Activated naive CD8-positive, alpha-beta T cell (primary cell): ENCODE measurements around the gene PCBP4.
"Not testable (repeated sequence)": the region's sequence is repeated elsewhere in the genome, so short reads cannot be mapped to it uniquely, and the experiment has no call there.

Source experiments
- H3K27ac Mint-ChIP-seq: one replicate; pipeline ENCODE4 v1.8.0; 2021; ENCODE audit warnings: mixed read lengths
- H3K27me3 Mint-ChIP-seq: one replicate; pipeline ENCODE4 v1.8.0; 2021; ENCODE audit warnings: mixed read lengths
- H3K36me3 Mint-ChIP-seq: one replicate; pipeline ENCODE4 v1.8.0; 2021; ENCODE audit warnings: mixed read lengths
- H3K4me1 Mint-ChIP-seq: one replicate; pipeline ENCODE4 v1.8.0; 2021; ENCODE audit warnings: low read depth, mixed read lengths
- H3K4me3 Mint-ChIP-seq: one replicate; pipeline ENCODE4 v1.8.0; 2021; ENCODE audit warnings: mild to moderate bottlenecking, mixed read lengths
- H3K9me3 Mint-ChIP-seq: one replicate; pipeline ENCODE4 v1.8.0; 2021; ENCODE audit warnings: low read depth, mixed read lengths

Gene PCBP4

DNA sequence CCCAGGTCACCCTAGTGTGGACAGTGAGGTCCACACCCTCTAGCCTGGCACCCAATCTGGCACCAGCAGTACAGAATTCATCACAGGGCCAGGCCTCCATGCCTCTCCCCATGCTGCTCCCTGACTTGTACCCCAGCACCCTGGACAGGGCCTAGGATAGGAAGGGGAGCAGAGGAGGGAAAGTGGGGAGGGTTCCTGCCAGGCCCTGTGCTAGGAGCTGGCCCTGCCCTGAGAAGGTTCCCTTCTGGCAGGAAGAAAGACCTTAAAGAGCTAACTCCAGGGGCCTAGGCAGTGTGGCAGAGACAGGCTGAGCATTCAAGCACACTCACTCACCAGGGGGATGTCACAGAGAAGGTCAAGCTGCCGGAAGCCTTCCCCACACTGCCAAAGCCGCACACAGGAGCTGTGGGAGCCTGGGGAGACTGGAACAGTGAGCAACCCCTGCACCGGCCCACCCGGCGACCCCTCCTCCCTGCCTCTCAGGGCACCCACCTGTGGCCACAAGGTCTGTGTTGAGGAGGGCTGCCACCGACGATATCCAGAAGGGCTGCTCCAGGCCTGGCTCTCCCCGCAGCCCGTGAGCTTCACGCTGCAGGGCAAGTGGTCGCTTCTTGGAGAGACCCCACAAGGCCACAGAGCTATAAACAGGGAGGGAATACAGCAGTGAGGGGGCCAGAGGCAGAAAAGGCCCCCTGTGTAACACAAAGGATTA lies 33.0 kb downstream of the PCBP4 start:
- no peaks in the 10 kb centered on the region for H3K9me3 Mint-ChIP-seq
- H3K27ac Mint-ChIP-seq = no peak overlapping the region
- no peaks in the 10 kb centered on the region for H3K27me3 Mint-ChIP-seq
- peaks cover 6% of the 10 kb centered on the region for H3K36me3 Mint-ChIP-seq
- no peak overlapping the region for H3K4me3 Mint-ChIP-seq
- H3K4me1 Mint-ChIP-seq = peaks cover 5% of the 10 kb centered on the region

- Mint-ChIP-seq H3K27ac (no peak overlapping the region), H3K9me3 (no peaks in the 10 kb centered on the region), H3K27me3 (no peaks in the 10 kb centered on the region), H3K4me1 (peaks cover 2% of the 10 kb centered on the region), H3K4me3 (no peak overlapping the region), H3K36me3 (peaks cover 6% of the 10 kb centered on the region)
These were observed 33.6 kb downstream of the PCBP4 start for GRCh38 chr3:51933471-51934138.

DNA sequence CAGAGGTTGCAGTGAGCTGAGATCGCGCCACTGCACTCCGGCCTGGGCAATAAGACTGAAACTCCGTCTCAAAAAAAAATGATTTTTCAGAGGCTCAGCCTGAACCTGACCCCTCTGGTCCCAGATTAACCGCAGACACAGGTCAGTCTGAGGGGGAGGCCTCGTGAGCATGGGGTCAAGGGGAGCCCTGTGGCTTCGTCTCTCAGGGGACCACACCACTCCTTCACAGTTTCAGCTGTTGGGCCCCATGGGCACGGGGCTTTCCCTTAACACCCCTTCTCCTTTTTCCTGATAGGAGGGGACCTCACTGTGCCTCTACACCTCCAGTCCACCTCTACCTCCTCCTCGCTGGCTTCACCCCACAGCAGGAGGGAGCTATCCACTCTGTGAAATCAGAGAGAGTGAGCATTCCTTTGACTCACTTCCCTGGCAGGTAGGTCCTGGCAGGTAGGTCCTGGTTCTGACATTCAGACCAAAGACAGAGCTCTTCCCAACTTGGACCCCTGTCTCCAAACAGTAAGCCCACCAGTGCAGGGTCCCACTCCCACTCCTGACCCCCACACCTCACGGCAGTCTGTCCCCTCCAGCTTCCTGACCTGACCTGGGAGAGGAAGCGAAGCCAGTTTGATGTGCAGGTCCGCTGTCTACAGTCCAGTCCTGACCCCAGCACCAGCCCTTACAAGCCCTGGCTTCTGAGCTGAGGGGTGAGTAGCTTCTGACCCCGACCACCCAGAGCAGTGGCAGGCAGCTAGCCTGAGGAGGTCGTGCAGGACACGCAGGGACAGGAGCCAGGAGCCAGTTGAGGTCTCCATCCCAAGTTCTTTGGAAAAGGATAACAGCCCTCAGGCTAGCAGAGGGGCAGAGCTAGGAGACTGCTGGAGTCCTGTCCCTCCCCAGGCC lies 34.5 kb downstream of the PCBP4 start:
- H3K9me3 Mint-ChIP-seq = no peaks in the 10 kb centered on the region
- peaks cover 6% of the 10 kb centered on the region for H3K36me3 Mint-ChIP-seq
- H3K27me3 Mint-ChIP-seq = no peaks in the 10 kb centered on the region
- H3K27ac Mint-ChIP-seq = no peak overlapping the region
- no peaks in the 10 kb centered on the region for H3K4me1 Mint-ChIP-seq
- H3K4me3 Mint-ChIP-seq = no peak overlapping the region

- Mint-ChIP-seq H3K4me3 (no peak overlapping the region), H3K9me3 (no peaks in the 10 kb centered on the region), H3K27ac (no peak overlapping the region), H3K27me3 (no peaks in the 10 kb centered on the region), H3K36me3 (peaks cover 6% of the 10 kb centered on the region), H3K4me1 (no peaks in the 10 kb centered on the region)
These were observed 35.5 kb downstream of the PCBP4 start for GRCh38 chr3:51931756-51932155.

DNA sequence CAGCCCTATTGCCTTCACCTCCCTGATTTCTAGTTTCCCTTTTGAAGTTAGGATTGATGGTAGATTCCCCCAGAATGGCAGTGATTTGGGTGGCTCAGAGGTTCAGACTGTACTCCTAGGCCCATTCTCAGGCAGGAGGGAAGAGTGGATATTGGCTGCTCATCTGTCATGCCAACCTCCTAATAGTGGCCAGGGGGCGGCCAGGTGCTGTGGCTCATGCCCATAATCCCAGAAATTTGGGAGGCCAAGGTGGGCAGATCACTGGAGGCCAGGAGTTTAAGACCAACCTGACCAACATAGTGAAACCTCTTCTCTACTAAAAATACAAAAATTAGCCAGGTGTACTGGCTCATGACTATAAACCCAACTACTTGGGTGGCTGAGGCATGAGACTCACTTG lies 36.8 kb downstream of the PCBP4 start:
- H3K36me3 Mint-ChIP-seq = peaks cover 6% of the 10 kb centered on the region
- no peaks in the 10 kb centered on the region for H3K27me3 Mint-ChIP-seq
- H3K4me1 Mint-ChIP-seq = no peaks in the 10 kb centered on the region
- no peak overlapping the region for H3K4me3 Mint-ChIP-seq
- H3K27ac Mint-ChIP-seq = no peak overlapping the region
- H3K9me3 Mint-ChIP-seq = no peaks in the 10 kb centered on the region

- Mint-ChIP-seq H3K27ac (no peak overlapping the region), H3K4me1 (no peaks in the 10 kb centered on the region), H3K4me3 (no peak overlapping the region), H3K9me3 (no peaks in the 10 kb centered on the region), H3K36me3 (peaks cover 6% of the 10 kb centered on the region), H3K27me3 (no peaks in the 10 kb centered on the region)
These were observed 37.7 kb downstream of the PCBP4 start for GRCh38 chr3:51929420-51930003.

DNA sequence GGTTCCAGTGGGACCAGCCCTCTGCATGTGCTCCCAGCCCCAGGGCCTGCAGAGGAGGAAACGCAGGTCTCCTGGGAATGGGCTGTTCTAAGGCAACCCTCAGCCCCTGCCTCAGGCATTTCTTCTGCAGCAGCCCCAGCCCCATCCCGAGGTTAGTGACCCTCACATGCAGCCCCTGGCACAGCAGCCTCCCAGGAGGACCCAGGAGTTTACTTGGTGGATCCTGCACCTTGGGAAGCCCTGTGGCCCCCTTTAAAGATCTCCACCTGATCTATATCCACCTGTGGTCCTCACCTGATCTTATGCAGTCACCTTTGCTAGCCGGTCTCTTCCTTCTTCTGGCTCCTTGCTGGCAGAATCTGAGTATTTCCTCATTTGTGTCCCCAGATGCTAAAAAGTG lies 38.3 kb downstream of the PCBP4 start:
- not testable (repeated sequence) for H3K4me1 Mint-ChIP-seq, H3K4me3 Mint-ChIP-seq, H3K27ac Mint-ChIP-seq, H3K9me3 Mint-ChIP-seq, H3K27me3 Mint-ChIP-seq, H3K36me3 Mint-ChIP-seq

DNA sequence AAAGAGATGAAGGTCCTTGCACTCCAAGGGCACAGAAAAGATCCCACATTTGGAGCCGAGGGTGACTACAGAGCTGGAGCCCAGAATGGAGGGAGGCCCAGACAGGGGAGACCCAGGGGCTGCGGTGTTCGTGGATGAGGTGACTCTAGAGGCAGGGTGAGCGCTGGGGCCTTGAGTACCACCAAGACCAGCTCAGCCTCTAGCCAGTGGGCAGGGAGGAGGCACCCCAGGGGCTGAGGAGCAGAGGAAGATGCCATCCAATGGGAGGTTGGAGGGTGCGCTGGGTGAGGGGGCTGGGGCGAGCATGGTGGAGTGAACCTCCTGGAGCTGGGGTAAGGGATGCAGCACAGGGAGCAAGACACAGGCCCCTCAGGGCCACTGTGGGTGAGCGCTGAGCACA lies 38.8 kb downstream of the PCBP4 start:
- Mint-ChIP-seq H3K4me1 (no peaks in the 10 kb centered on the region), H3K27me3 (no peaks in the 10 kb centered on the region), H3K36me3 (peaks cover 6% of the 10 kb centered on the region), H3K4me3 (no peak overlapping the region), H3K27ac (no peak overlapping the region), H3K9me3 (no peaks in the 10 kb centered on the region)

- Mint-ChIP-seq H3K27me3 (no peaks in the 10 kb centered on the region), H3K27ac (no peak overlapping the region), H3K36me3 (peaks cover 6% of the 10 kb centered on the region), H3K4me1 (no peaks in the 10 kb centered on the region), H3K4me3 (no peak overlapping the region), H3K9me3 (no peaks in the 10 kb centered on the region)
These were observed 39.9 kb downstream of the PCBP4 start for GRCh38 chr3:51927061-51927977.

- Mint-ChIP-seq H3K4me1 (no peaks in the 10 kb centered on the region), H3K9me3 (no peaks in the 10 kb centered on the region), H3K4me3 (no peak overlapping the region), H3K36me3 (no peaks in the 10 kb centered on the region), H3K27ac (no peak overlapping the region), H3K27me3 (no peaks in the 10 kb centered on the region)
These were observed 46.1 kb downstream of the PCBP4 start for GRCh38 chr3:51921081-51921578.

DNA sequence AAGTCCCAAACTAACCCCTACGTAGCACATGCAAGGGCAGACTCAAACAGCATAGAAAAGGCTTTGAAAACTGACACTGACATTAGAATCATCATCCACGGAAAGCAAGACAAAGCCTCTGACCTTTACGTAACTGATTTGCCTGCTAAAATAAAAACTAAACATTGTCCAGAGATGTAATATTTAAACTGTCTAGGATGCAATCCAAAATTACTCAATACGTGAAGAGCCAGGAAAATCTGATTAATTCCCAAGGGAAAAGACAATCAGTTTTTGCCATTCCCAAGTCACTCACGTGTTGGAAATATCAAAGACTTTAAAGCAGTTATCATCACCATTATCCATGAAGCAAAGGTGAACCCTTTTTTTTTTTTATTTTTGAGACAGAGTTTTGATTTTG lies 50.8 kb downstream of the PCBP4 start:
- Mint-ChIP-seq H3K36me3 (no peaks in the 10 kb centered on the region), H3K9me3 (no peaks in the 10 kb centered on the region), H3K4me1 (no peaks in the 10 kb centered on the region), H3K27ac (no peak overlapping the region), H3K27me3 (no peaks in the 10 kb centered on the region), H3K4me3 (no peak overlapping the region)

GRCh38 chr3:51908026-51908425 lies 59.2 kb downstream of the PCBP4 start:
- peaks cover 14% of the 10 kb centered on the region for H3K9me3 Mint-ChIP-seq
- peaks cover 13% of the 10 kb centered on the region for H3K27me3 Mint-ChIP-seq
- H3K36me3 Mint-ChIP-seq = peaks cover 13% of the 10 kb centered on the region
- H3K4me1 Mint-ChIP-seq = no peaks in the 10 kb centered on the region
- H3K4me3 Mint-ChIP-seq = no peak overlapping the region
- no peak overlapping the region for H3K27ac Mint-ChIP-seq
